Vagina (tissue), 2 donors: ENCODE data around the gene ENO2. TPM values are rescaled to one million over a fixed set of nuclear protein-coding genes. Genes with fewer than 3 reads are reported as not detected.

Experiments
- DNase-seq, 2 donors: peaks; one replicate each; pipeline ENCODE4 v3.0.0-alpha.2; 2017; ENCODE audit errors: extremely low spot score in 2 of 2
- H3K27ac ChIP-seq: fragments of 200-600 bp; sonication (generic); one replicate; pipeline ENCODE4 v1.5.1; 2019
- H3K27me3 ChIP-seq: fragments of 200-600 bp; sonication (generic); one replicate; pipeline ENCODE4 v1.5.1; 2019
- H3K36me3 ChIP-seq, 2 donors: fragments of 200-600 bp; sonication (generic); one replicate each; pipeline ENCODE4 v1.5.1; 2017 to 2019
- H3K4me1 ChIP-seq: fragments of 200-600 bp; sonication (generic); one replicate; pipeline ENCODE4 v1.5.1; 2019
- H3K4me3 ChIP-seq, 2 donors: fragments of 200-600 bp; sonication (generic); 1 replicate in 1 of 2; 2 replicates in 1 of 2; pipeline ENCODE4 v1.5.1; 2016 to 2019
- H3K9me3 ChIP-seq: fragments of 200-600 bp; sonication (generic); one replicate; pipeline ENCODE4 v1.5.1; 2019
- CTCF ChIP-seq, 3 experiments: fragments of 450-650 bp in 2 of 3; fragments of 200-600 bp in 1 of 3; sonication (generic) in 1 of 3; IDR thresholded peaks; one replicate each; pipeline ENCODE4 v1.5.1; 2017 to 2019; ENCODE audit warnings: antibody characterized with exemption in 3 of 3, mild to moderate bottlenecking in 2 of 3, moderate library complexity in 2 of 3
- POLR2A ChIP-seq, 2 donors: fragments of 450-650 bp; IDR thresholded peaks; one replicate each; pipeline ENCODE4 v1.6.1; 2017; ENCODE audit warnings: antibody characterized with exemption in 2 of 2, mild to moderate bottlenecking in 2 of 2, moderate library complexity in 2 of 2
- POLR2AphosphoS5 ChIP-seq, 2 donors: sonication (generic); formaldehyde crosslinking; IDR thresholded peaks; one replicate each; pipeline ENCODE4 v1.9.0; 2017; ENCODE audit warnings: antibody characterized with exemption in 2 of 2, mild to moderate bottlenecking in 2 of 2, low read depth in 1 of 2; ENCODE audit not compliant: insufficient read depth in 1 of 2
- intact Hi-C: fragments of 100-400 bp; cut with DNase I; formaldehyde crosslinking; loops from one replicate; pipeline ENCODE4 v1.15.1; 2023
- total RNA-seq: library from RNA; depleted of rRNA; stranded (reverse); fragments of >200 nt; gene quantifications from one replicate; pipeline ENCODE4 v1.2.3, GENCODE V29; 2016

The ENO2 gene
- total RNA-seq, 1 donor from 2014 or later = 20.1 TPM

GRCh38 chr12:6899427-6899826, 15.0 kb upstream of the ENO2 start:
- TF ChIP-seq POLR2A (IDR thresholded peaks at IDR 0.05) = no peak
- no peak for TF ChIP-seq POLR2AphosphoS5 (IDR thresholded peaks at IDR 0.05; ENCODE audit: insufficient read depth in 1 of 2, low read depth in 1 of 2)
- TF ChIP-seq CTCF (IDR thresholded peaks at IDR 0.05) = no peak
- intact Hi-C loops = no loop called here
- Histone ChIP-seq H3K36me3 (no peaks in the 10 kb centered on the region), H3K4me3 (no peak overlapping the region), H3K27me3 (no peaks in the 10 kb centered on the region), H3K27ac (no peak overlapping the region), H3K9me3 (no peaks in the 10 kb centered on the region), H3K4me1 (peaks cover 7% of the 10 kb centered on the region)
- DNase-seq = no peak

- no peak overlapping the region for H3K4me3 ChIP-seq
- DNase-seq = no peak
- no peaks in the 10 kb centered on the region for H3K27me3 ChIP-seq
- H3K36me3 ChIP-seq = no peaks in the 10 kb centered on the region
- TF ChIP-seq POLR2A (IDR thresholded peaks at IDR 0.05) (no peak), CTCF (IDR thresholded peaks at IDR 0.05) (no peak), POLR2AphosphoS5 (IDR thresholded peaks at IDR 0.05; ENCODE audit: insufficient read depth in 1 of 2, low read depth in 1 of 2) (no peak)
- H3K27ac ChIP-seq = no peak overlapping the region
- peaks cover 10% of the 10 kb centered on the region for H3K4me1 ChIP-seq
- intact Hi-C loops = no loop called here
- no peaks in the 10 kb centered on the region for H3K9me3 ChIP-seq
Measured at GRCh38 chr12:6899837-6900519, 14.4 kb upstream of the ENO2 start.

GRCh38 chr12:6902448-6902847, 11.9 kb upstream of the ENO2 start:
- Histone ChIP-seq H3K27ac (no peak overlapping the region), H3K27me3 (no peaks in the 10 kb centered on the region), H3K4me3 (no peak overlapping the region), H3K4me1 (peaks cover 16% of the 10 kb centered on the region), H3K36me3 (no peaks in the 10 kb centered on the region), H3K9me3 (no peaks in the 10 kb centered on the region)
- TF ChIP-seq POLR2AphosphoS5 (IDR thresholded peaks at IDR 0.05; ENCODE audit: insufficient read depth in 1 of 2, low read depth in 1 of 2) (no peak), POLR2A (IDR thresholded peaks at IDR 0.05) (no peak), CTCF (IDR thresholded peaks at IDR 0.05) (no peak)
- DNase-seq = no peak
- intact Hi-C loops = no loop called here

- TF ChIP-seq POLR2A (IDR thresholded peaks at IDR 0.05) (no peak), POLR2AphosphoS5 (IDR thresholded peaks at IDR 0.05; ENCODE audit: insufficient read depth in 1 of 2, low read depth in 1 of 2) (no peak), CTCF (IDR thresholded peaks at IDR 0.05) (no peak)
Measured at GRCh38 chr12:6903722-6904121, 10.7 kb upstream of the ENO2 start.

More at GRCh38 chr12:6903722-6904121, 10.7 kb upstream of the ENO2 start:
- H3K9me3 ChIP-seq = no peaks in the 10 kb centered on the region
- H3K27ac ChIP-seq = no peak overlapping the region
- no peak for DNase-seq
- H3K4me1 ChIP-seq = peaks cover 16% of the 10 kb centered on the region
- intact Hi-C loops = no loop called here
- no peaks in the 10 kb centered on the region for H3K27me3 ChIP-seq
- H3K4me3 ChIP-seq = no peak overlapping the region
- peaks cover 0 to 5% of the 10 kb centered on the region in 2 donors for H3K36me3 ChIP-seq
